ENCODE data around the gene IMPDH1.

IMPDH1 gene

GRCh38 chr7:128405471-128406313 lies 4.1 kb downstream of the IMPDH1 start:
- no peak for FAIRE-seq

GRCh38 chr7:128404886-128405470 lies 4.8 kb downstream of the IMPDH1 start:
- no peak for FAIRE-seq

- FAIRE-seq = no peak
Measured at GRCh38 chr7:128404143-128404681, 5.6 kb downstream of the IMPDH1 start.

- FAIRE-seq = no peak
Measured at GRCh38 chr7:128403676-128404075, 6.1 kb downstream of the IMPDH1 start.

- FAIRE-seq = no peak
Measured at GRCh38 chr7:128402356-128402755, 7.4 kb downstream of the IMPDH1 start.

- FAIRE-seq = no peak
Measured at GRCh38 chr7:128400566-128400965, 9.2 kb downstream of the IMPDH1 start.

GRCh38 chr7:128399991-128400390 lies 9.8 kb downstream of the IMPDH1 start:
- FAIRE-seq = no peak

GRCh38 chr7:128398841-128399135 lies 11.0 kb downstream of the IMPDH1 start:
- FAIRE-seq = no peak

GRCh38 chr7:128398016-128398840 lies 11.6 kb downstream of the IMPDH1 start:
- no peak for FAIRE-seq

- no peak for FAIRE-seq
Measured at GRCh38 chr7:128396357-128396756, 13.4 kb downstream of the IMPDH1 start.

- FAIRE-seq = no peak
Measured at GRCh38 chr7:128395748-128396147, 14.0 kb downstream of the IMPDH1 start.

GRCh38 chr7:128394904-128395496 lies 14.8 kb downstream of the IMPDH1 start:
- no peak for FAIRE-seq

- FAIRE-seq = no peak
Measured at GRCh38 chr7:128393526-128394330, 16.1 kb downstream of the IMPDH1 start.

- no peak for FAIRE-seq
Measured at GRCh38 chr7:128392446-128393327, 17.1 kb downstream of the IMPDH1 start.

GRCh38 chr7:128391805-128392204 lies 18.0 kb downstream of the IMPDH1 start:
- FAIRE-seq = no peak

- no peak for FAIRE-seq
Measured at GRCh38 chr7:128390871-128391565, 18.8 kb downstream of the IMPDH1 start.

- FAIRE-seq = no peak
Measured at GRCh38 chr7:128389618-128390329, 20.0 kb downstream of the IMPDH1 start.

GRCh38 chr7:128389085-128389617 lies 20.6 kb downstream of the IMPDH1 start:
- no peak for FAIRE-seq

- FAIRE-seq = no peak
Measured at GRCh38 chr7:128388145-128388485, 21.7 kb downstream of the IMPDH1 start.
